H1 (cell line): ENCODE measurements around the gene LRIT2. TPM values are rescaled to one million over a fixed set of nuclear protein-coding genes. Genes with fewer than 3 reads are reported as not detected.

Experiments
- CTCF ChIA-PET: fragments of 300-600 bp; sonication (Branson Sonifier 250); formaldehyde crosslinking; loops from one replicate; lab custom pipeline; 2021; ENCODE audit not compliant: partially characterized antibody; lab: Charles Lee
- POLR2A ChIA-PET: fragments of 300-600 bp; sonication (Branson Sonifier 250); formaldehyde crosslinking; loops from one replicate; lab custom pipeline; 2021; ENCODE audit warnings: inconsistent platforms; ENCODE audit not compliant: partially characterized antibody; lab: Charles Lee
- DNase-seq, 2 experiments: peaks; one replicate each; pipeline versions ENCODE4 v3.0.0 to v3.0.0-alpha.2; 2010 to 2022; ENCODE audit warnings: low spot score in 2 of 2, low read depth in 1 of 2, mixed read lengths in 1 of 2
- FAIRE-seq: peaks from 2 replicates; lab custom pipeline; 2011; peaks lifted over from hg19 to GRCh38; lab: Jason Lieb, UNC
- H2AFZ ChIP-seq: 2 replicates; pipeline ENCODE4 v1.8.1; 2012; ENCODE audit warnings: low read length, inconsistent platforms
- H2AK5ac ChIP-seq: 2 replicates; pipeline ENCODE4 v1.6.1; 2013; ENCODE audit warnings: low read depth, low read length
- H2BK120ac ChIP-seq: replicated peaks from 2 replicates; pipeline ENCODE3; 2013; ENCODE audit warnings: low read depth, low read length, inconsistent platforms
- H2BK12ac ChIP-seq: 2 replicates; pipeline ENCODE4 v1.6.1; 2013; ENCODE audit warnings: low read depth, low read length
- H2BK15ac ChIP-seq: 2 replicates; pipeline ENCODE4 v1.6.1; 2013; ENCODE audit warnings: low read length
- H2BK20ac ChIP-seq: 2 replicates; pipeline ENCODE4 v1.6.1; 2013; ENCODE audit warnings: low read length
- H2BK5ac ChIP-seq: 2 replicates; pipeline ENCODE4 v1.6.1; 2013; ENCODE audit warnings: low read depth, low read length
- H3K14ac ChIP-seq: 2 replicates; pipeline ENCODE4 v1.6.1; 2013; ENCODE audit warnings: inconsistent platforms; ENCODE audit not compliant: insufficient read length
- H3K18ac ChIP-seq: 2 replicates; pipeline ENCODE4 v1.6.1; 2013; ENCODE audit warnings: low read length; ENCODE audit errors: extremely low read depth
- H3K23ac ChIP-seq: 2 replicates; pipeline ENCODE4 v1.6.1; 2013; ENCODE audit warnings: inconsistent platforms; ENCODE audit not compliant: insufficient read length
- H3K23me2 ChIP-seq: 2 replicates; pipeline ENCODE4 v1.6.1; 2013; ENCODE audit warnings: low read depth, low read length
- H3K27ac ChIP-seq: 2 replicates; pipeline ENCODE4 v1.6.1; 2011; ENCODE audit warnings: low read depth, low read length, inconsistent platforms
- H3K27me3 ChIP-seq, 4 experiments: replicated peaks in 1 of 4; 1 replicate in 1 of 4; 2 replicates in 3 of 4; pipeline versions ENCODE4 v1.6.1 to v1.8.1; 2011 to 2013; ENCODE audit warnings: low read length in 3 of 4, mild to moderate bottlenecking in 3 of 4, inconsistent platforms in 2 of 4, mixed read lengths in 2 of 4, moderate library complexity in 1 of 4; ENCODE audit not compliant: control insufficient read depth in 3 of 4, insufficient read depth in 3 of 4; ENCODE audit errors: extremely low read depth in 1 of 4
- H3K36me3 ChIP-seq, 4 experiments: 2 replicates each; pipeline versions ENCODE4 v1.6.1 to v1.8.1; 2011 to 2013; ENCODE audit warnings: mild to moderate bottlenecking in 4 of 4, low read length in 3 of 4, moderate library complexity in 2 of 4, control low read depth in 1 of 4, inconsistent platforms in 1 of 4; ENCODE audit not compliant: insufficient read depth in 4 of 4, control insufficient read depth in 2 of 4
- H3K4ac ChIP-seq: replicated peaks from 2 replicates; pipeline ENCODE3; 2013; ENCODE audit warnings: low read length, low read depth, mixed read lengths, inconsistent platforms; ENCODE audit not compliant: insufficient read length
- H3K4me1 ChIP-seq, 4 experiments: replicated peaks in 1 of 4; 1 replicate in 1 of 4; 2 replicates in 3 of 4; pipeline versions ENCODE4 v1.6.1 to v1.8.1; 2011 to 2013; ENCODE audit warnings: low read length in 3 of 4, inconsistent platforms in 2 of 4, mixed read lengths in 1 of 4; ENCODE audit not compliant: insufficient read depth in 4 of 4, control insufficient read depth in 3 of 4
- H3K4me2 ChIP-seq, 2 experiments: 2 replicates each; pipeline versions ENCODE4 v1.6.1 to v1.8.1; 2011 to 2013; ENCODE audit warnings: low read depth in 2 of 2, low read length in 2 of 2, control low read depth in 1 of 2, inconsistent platforms in 1 of 2, mild to moderate bottlenecking in 1 of 2; ENCODE audit not compliant: insufficient read depth in 1 of 2
- H3K4me3 ChIP-seq, 4 experiments: fragments of 200-600, 300-600 bp in 1 of 4; sonication (generic), shearing (Covaris generic), sonication (Bioruptor Twin) in 1 of 4; 2 replicates each; pipeline versions ENCODE4 v1.5.1 to v1.8.1; 2011 to 2016; ENCODE audit warnings: low read length in 4 of 4, low read depth in 3 of 4, control low read depth in 2 of 4, inconsistent platforms in 2 of 4, mild to moderate bottlenecking in 2 of 4, mixed read lengths in 1 of 4, moderate library complexity in 1 of 4; ENCODE audit not compliant: insufficient read depth in 2 of 4; ENCODE audit errors: extremely low read depth in 1 of 4
- H3K56ac ChIP-seq: replicated peaks from 2 replicates; pipeline ENCODE3; 2013; ENCODE audit warnings: low read depth, mild to moderate bottlenecking, mixed read lengths, low read length, inconsistent platforms; ENCODE audit not compliant: insufficient read length
- H3K79me1 ChIP-seq: 2 replicates; pipeline ENCODE4 v1.6.1; 2013; ENCODE audit warnings: low read depth, low read length, control low read depth
- H3K79me2 ChIP-seq, 2 experiments: 2 replicates each; pipeline versions ENCODE4 v1.6.1 to v1.8.1; 2012 to 2013; ENCODE audit warnings: low read length in 2 of 2, mild to moderate bottlenecking in 2 of 2, inconsistent platforms in 1 of 2; ENCODE audit not compliant: insufficient read depth in 2 of 2, control insufficient read depth in 1 of 2
- H3K9ac ChIP-seq, 4 experiments: replicated peaks in 1 of 4; 1 replicate in 1 of 4; 2 replicates in 3 of 4; pipeline versions ENCODE4 v1.6.1 to v1.8.1; 2011 to 2013; ENCODE audit warnings: low read depth in 3 of 4, low read length in 3 of 4, control low read depth in 2 of 4, mild to moderate bottlenecking in 2 of 4, moderate library complexity in 2 of 4, inconsistent platforms in 1 of 4; ENCODE audit errors: extremely low read depth in 1 of 4
- H3K9me3 ChIP-seq, 2 experiments: 2 replicates each; pipeline versions ENCODE4 v1.6.1 to v1.8.1; 2012 to 2013; ENCODE audit warnings: mild to moderate bottlenecking in 2 of 2, moderate library complexity in 2 of 2, control low read depth in 1 of 2, inconsistent platforms in 1 of 2, low read depth in 1 of 2, low read length in 1 of 2, mixed read lengths in 1 of 2; ENCODE audit not compliant: insufficient read depth in 2 of 2
- H4K20me1 ChIP-seq, 2 experiments: replicated peaks in 1 of 2; 2 replicates each; pipeline versions ENCODE3 to v1.8.1; 2011 to 2013; ENCODE audit warnings: inconsistent platforms in 2 of 2, low read length in 2 of 2, mild to moderate bottlenecking in 1 of 2; ENCODE audit not compliant: insufficient read depth in 2 of 2, control insufficient read depth in 1 of 2
- H4K5ac ChIP-seq: 2 replicates; pipeline ENCODE4 v1.6.1; 2013; ENCODE audit warnings: low read length, low read depth, mixed read lengths, inconsistent platforms; ENCODE audit not compliant: insufficient read length
- H4K8ac ChIP-seq: 2 replicates; pipeline ENCODE4 v1.8.0; 2013; ENCODE audit warnings: mild to moderate bottlenecking, moderate library complexity, low read length, inconsistent platforms; ENCODE audit not compliant: insufficient read depth; ENCODE audit errors: extremely low read depth
- H4K91ac ChIP-seq: replicated peaks from 2 replicates; pipeline ENCODE3; 2013; ENCODE audit warnings: low read length, mixed read lengths, inconsistent platforms; ENCODE audit not compliant: insufficient read length
- CBX8 ChIP-seq: fragments of 300-800, 300-1000 bp; sonication (generic); IDR thresholded peaks from 2 replicates; pipeline ENCODE4 v1.7.1; 2016; ENCODE audit warnings: low read depth, low read length, borderline replicate concordance
- GABPA ChIP-seq: IDR thresholded peaks from 2 replicates; pipeline ENCODE4 v1.6.1; 2011; ENCODE audit warnings: mild to moderate bottlenecking, low read length, moderate library complexity, borderline replicate concordance; ENCODE audit not compliant: insufficient read depth
- JUN ChIP-seq: IDR thresholded peaks from 2 replicates; pipeline ENCODE4 v1.6.1; 2011; ENCODE audit warnings: low read depth, mild to moderate bottlenecking, improper control_type of control experiment, low read length
- PHF8 ChIP-seq: fragments of 200-600 bp; sonication (generic); conservative IDR thresholded peaks from 2 replicates; pipeline ENCODE4 v1.7.1; 2012; ENCODE audit warnings: low read depth, mild to moderate bottlenecking, inconsistent platforms, low read length, moderate library complexity
- RFX5 ChIP-seq: IDR thresholded peaks from 2 replicates; pipeline ENCODE4 v1.6.1; 2011; ENCODE audit warnings: low read depth, low read length, improper control_type of control experiment, borderline replicate concordance
- RNF2 ChIP-seq: fragments of 200-900, 300-1000 bp; sonication (generic); IDR thresholded peaks from 2 replicates; pipeline ENCODE4 v1.7.1; 2016; ENCODE audit warnings: borderline replicate concordance, low read depth, mild to moderate bottlenecking, antibody characterized with exemption, low read length; ENCODE audit not compliant: poor library complexity, severe bottlenecking; ENCODE audit errors: missing control alignments
- SIN3A ChIP-seq, 2 experiments: IDR thresholded peaks in 1 of 2; conservative IDR thresholded peaks in 1 of 2; 2 replicates each; pipeline ENCODE4 v1.6.1; 2011 to 2012; ENCODE audit warnings: low read length in 2 of 2, improper control_type of control experiment in 1 of 2, low read depth in 1 of 2, mild to moderate bottlenecking in 1 of 2
- SP1 ChIP-seq: IDR thresholded peaks from 2 replicates; pipeline ENCODE4 v1.6.1; 2011; ENCODE audit warnings: low read depth, low read length
- TEAD4 ChIP-seq: IDR thresholded peaks from 2 replicates; pipeline ENCODE4 v1.6.1; 2012; ENCODE audit warnings: low read depth, low read length, inconsistent platforms, mixed read lengths
- WGBS, 2 experiments: shearing (Covaris generic) in 1 of 2; methylation state at CpG; one replicate each; pipeline versions ENCODE4 v1.1.6 to v1.1.7; 2013 to 2015; ENCODE audit warnings: low lambda C conversion rate in 2 of 2, mixed read lengths in 2 of 2, inconsistent platforms in 1 of 2, low coverage in 1 of 2, missing lambda C conversion rate in 1 of 2; ENCODE audit not compliant: insufficient replicate concordance in 2 of 2, insufficient coverage in 1 of 2, insufficient read length in 1 of 2; ENCODE audit errors: extremely low coverage in 1 of 2, missing lambda C conversion rate in 1 of 2; 5-methylcytosine and 5-hydroxymethylcytosine counted together
- polyA plus RNA-seq, 7 experiments: library from polyadenylated mRNA; depleted of rRNA in 3 of 7; stranded (reverse) in 5 of 7; unstranded in 2 of 7; fragments of >200 nt in 5 of 7; fragments of 200-250 nt in 2 of 7; gene quantifications; 1 replicate in 5 of 7; 2 replicates in 1 of 7; 4 replicates in 1 of 7; pipeline versions ENCODE4 v1.2.1 to v1.2.3, GENCODE V29; 2011 to 2013; ENCODE audit warnings: missing spikeins in 2 of 7, mixed read lengths in 2 of 7
- total RNA-seq: library from RNA; stranded (reverse); fragmentation: NEBNext Ultra II Directional; extraction: Animal tissue kit (Norgen Biotek cat#: 25700); gene quantifications from 2 replicates; pipeline ENCODE4 v1.2.1, GENCODE V29; 2021
- TF ChIP-seq, protein P1 (sequence below): IDR thresholded peaks from 2 replicates; pipeline ENCODE4 v1.6.1; 2011; ENCODE audit warnings: low read length, improper control_type of control experiment
- TF ChIP-seq, protein P2 (sequence below): IDR thresholded peaks from 2 replicates; pipeline ENCODE4 v1.6.1; 2011; ENCODE audit warnings: low read depth, mild to moderate bottlenecking, low read length; ENCODE audit not compliant: insufficient read depth

Gene LRIT2
- total and polyA plus RNA-seq, 2 of the 8 experiments (the other 6 are each of a cell fraction or from before 2014, with no cell fraction given): not detected

DNA sequence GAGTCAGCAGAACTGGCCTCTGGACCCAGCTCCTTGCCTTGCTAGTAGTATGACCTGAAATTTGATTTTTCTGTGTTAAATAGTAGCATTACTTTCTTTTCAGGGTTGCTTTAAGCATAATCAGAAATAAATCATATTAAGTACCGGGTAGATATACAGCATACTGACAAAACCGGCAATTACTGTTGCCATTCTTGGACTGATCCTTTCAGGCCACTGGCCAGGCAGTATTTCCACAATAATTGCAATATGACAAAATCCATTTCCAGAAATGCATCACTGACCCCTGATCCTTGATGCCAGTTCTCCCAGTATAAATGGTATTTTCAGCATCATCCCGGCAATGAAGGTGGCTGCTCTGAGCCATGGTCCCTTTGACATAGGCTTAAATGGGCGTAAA is 9.1 kb upstream of the LRIT2 start:
- no peak overlapping the region for H3K27ac ChIP-seq
- ChIA-PET POLR2A (no interaction called here), CTCF (interaction anchor here (1.2 to 1.7 kb wide), 8 partner anchors 13 to 175 kb away, joined by 3 to 14 read pairs (median 6); no protein-coding TSS in a partner anchor)
- no peak overlapping the region for H2BK20ac ChIP-seq
- H3K56ac ChIP-seq: no peak overlapping the region
- no peak overlapping the region for H3K18ac ChIP-seq
- no peak overlapping the region for H4K5ac ChIP-seq
- DNase-seq (no peak), FAIRE-seq (no peak)
- no peak overlapping the region for H2BK12ac ChIP-seq
- no peak overlapping the region for H3K23ac ChIP-seq
- no peak overlapping the region for H2BK5ac ChIP-seq
- no peaks in the 10 kb centered on the region for H3K79me1 ChIP-seq
- H3K4me3 ChIP-seq: no peak overlapping the region
- no peak overlapping the region for H3K4me2 ChIP-seq
- H2BK15ac ChIP-seq: no peak overlapping the region
- no peak overlapping the region for H2AK5ac ChIP-seq
- no peak overlapping the region for H3K9ac ChIP-seq
- H3K79me2 ChIP-seq: no peaks in the 10 kb centered on the region
- H3K23me2 ChIP-seq: no peaks in the 10 kb centered on the region
- no peak overlapping the region for H2BK120ac ChIP-seq
- no peaks in the 10 kb centered on the region for H4K20me1 ChIP-seq
- no peaks in the 10 kb centered on the region for H3K36me3 ChIP-seq
- no peak overlapping the region for H4K91ac ChIP-seq
- no peak overlapping the region for H4K8ac ChIP-seq
- peaks cover 0 to 10% (median 7%) of the 10 kb centered on the region in 4 experiments; a peak in 5 of 7 replicates for H3K27me3 ChIP-seq
- no peak overlapping the region for H2AFZ ChIP-seq
- TF ChIP-seq PHF8 (no peak), SIN3A (conservative IDR thresholded peaks at IDR 0.05 in 1 of 2, IDR thresholded peaks at IDR 0.05 in 1 of 2; ENCODE audit: low read depth in 1 of 2, low read length in 2 of 2) (no peak), TEAD4 (no peak), GABPA (no peak), CBX8 (no peak), RNF2 (no peak), RFX5 (no peak), JUN (no peak), SP1 (no peak)
- TF ChIP-seq, protein P1, sequence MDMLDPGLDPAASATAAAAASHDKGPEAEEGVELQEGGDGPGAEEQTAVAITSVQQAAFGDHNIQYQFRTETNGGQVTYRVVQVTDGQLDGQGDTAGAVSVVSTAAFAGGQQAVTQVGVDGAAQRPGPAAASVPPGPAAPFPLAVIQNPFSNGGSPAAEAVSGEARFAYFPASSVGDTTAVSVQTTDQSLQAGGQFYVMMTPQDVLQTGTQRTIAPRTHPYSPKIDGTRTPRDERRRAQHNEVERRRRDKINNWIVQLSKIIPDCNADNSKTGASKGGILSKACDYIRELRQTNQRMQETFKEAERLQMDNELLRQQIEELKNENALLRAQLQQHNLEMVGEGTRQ: no peak
- TF ChIP-seq, protein P2, sequence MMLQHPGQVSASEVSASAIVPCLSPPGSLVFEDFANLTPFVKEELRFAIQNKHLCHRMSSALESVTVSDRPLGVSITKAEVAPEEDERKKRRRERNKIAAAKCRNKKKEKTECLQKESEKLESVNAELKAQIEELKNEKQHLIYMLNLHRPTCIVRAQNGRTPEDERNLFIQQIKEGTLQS: no peak
- peaks cover 0 to 2% (median 0%) of the 10 kb centered on the region in 4 experiments; a peak in 3 of 7 replicates for H3K4me1 ChIP-seq
- 67% methylated on average over 4 of the region's 4 CpGs; no CpG with 5 or more reads in 1 of the 2 experiments for WGBS, 2 experiments
- no peak overlapping the region for H3K14ac ChIP-seq
- H3K9me3 ChIP-seq: no peaks in the 10 kb centered on the region
- H3K4ac ChIP-seq: no peak overlapping the region
